GM12874 (cell line): Measurements from ENCODE around the gene CAMSAP3.

Experiments used
- TF ChIP-seq, protein P1 (sequence below): IDR thresholded peaks from 2 replicates; pipeline ENCODE4 v1.5.1; 2011; ENCODE audit warnings: low read depth, mild to moderate bottlenecking, control low read depth, low read length, moderate library complexity; ENCODE audit not compliant: insufficient read depth

The CAMSAP3 gene

DNA sequence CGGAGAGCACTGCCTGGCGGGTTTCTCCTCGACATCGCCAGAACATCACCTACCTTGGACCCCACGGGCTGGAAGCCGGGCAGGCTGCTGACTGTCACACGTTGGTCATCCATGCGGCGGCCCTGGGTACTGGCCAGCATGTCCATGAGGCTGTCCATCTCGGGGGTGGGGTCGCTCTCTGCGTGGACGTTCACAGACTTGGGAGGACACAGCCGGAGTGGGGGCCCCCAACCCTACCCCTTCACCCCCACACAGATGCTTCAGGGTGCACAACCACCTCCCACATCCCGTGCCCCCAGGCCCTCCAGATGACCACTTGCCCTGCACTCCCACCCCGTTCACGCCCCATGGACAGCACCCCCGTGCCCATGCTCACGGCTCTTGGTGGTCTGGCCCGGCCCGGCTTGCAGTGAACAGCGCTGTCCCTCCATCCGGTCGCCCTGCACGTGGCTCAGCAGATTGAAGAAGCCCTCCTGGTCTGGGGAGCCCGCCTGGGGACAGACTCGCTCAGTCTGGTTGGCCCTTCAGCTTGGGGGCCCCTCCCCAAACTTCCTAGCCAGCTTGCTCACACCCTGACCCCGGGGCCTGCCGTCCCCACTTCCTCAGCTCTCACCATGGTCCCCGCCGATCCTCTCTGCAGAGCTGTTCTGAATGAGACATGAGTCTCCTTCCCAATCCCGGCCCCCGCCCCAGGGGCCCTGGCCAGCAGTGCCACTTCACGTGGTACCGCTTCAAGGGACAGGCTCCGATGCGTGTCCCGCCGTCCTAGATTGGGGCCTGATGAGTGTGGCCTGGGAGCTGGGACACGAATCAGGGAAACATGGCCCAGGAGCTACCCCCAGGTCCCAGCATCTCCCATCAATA is 36.9 kb downstream of the CAMSAP3 start:
- TF ChIP-seq, protein P1, sequence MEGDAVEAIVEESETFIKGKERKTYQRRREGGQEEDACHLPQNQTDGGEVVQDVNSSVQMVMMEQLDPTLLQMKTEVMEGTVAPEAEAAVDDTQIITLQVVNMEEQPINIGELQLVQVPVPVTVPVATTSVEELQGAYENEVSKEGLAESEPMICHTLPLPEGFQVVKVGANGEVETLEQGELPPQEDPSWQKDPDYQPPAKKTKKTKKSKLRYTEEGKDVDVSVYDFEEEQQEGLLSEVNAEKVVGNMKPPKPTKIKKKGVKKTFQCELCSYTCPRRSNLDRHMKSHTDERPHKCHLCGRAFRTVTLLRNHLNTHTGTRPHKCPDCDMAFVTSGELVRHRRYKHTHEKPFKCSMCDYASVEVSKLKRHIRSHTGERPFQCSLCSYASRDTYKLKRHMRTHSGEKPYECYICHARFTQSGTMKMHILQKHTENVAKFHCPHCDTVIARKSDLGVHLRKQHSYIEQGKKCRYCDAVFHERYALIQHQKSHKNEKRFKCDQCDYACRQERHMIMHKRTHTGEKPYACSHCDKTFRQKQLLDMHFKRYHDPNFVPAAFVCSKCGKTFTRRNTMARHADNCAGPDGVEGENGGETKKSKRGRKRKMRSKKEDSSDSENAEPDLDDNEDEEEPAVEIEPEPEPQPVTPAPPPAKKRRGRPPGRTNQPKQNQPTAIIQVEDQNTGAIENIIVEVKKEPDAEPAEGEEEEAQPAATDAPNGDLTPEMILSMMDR: no peak

DNA sequence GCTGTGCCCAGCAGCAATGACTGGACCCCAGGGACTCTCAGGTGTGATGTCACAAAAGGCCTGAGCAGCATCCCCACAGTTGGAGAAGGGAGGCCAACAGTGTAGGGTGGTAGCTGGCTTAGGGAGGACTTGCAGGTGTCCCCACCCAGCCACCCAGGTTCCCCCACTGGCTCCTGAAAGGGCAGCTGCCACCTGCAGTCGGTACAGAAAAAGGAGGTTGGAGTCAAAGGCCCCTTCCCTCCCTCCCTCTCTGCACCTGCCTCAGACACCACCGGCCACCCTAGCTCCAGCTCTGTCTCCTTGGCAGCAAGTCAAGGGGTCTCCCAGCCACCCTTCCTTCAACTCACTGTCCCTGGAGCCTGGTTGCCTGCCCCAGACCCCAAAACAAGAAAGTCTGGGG is 38.0 kb downstream of the CAMSAP3 start, which contains the start of gene PCP2:
Gene PCP2 (minus strand): TSS at position 22 of the 400 bp plus-strand sequence. CDS start 262 bp downstream, outside the sequence.
- TF ChIP-seq, protein P1: no peak

DNA sequence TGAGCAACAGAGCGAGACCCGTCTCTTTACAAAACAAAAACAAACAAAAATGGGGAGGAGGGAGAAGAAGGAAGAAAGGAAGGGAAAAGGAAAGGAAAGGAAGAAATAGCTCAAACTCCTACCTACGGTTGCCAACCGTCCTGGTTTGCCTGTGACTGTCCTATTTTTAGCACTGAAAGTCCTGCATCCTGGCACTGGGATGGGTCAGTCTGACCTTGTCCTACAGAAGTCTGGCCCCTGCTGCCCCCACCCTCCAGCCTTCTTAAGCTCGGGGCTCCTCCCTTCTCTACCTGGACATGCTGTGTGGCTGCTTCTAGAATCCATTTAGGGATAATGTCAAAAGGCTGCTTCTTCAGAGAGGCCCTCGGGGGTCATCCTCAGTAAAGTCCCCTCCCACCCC is 40.0 kb downstream of the CAMSAP3 start:
- TF ChIP-seq, protein P1: no peak

DNA sequence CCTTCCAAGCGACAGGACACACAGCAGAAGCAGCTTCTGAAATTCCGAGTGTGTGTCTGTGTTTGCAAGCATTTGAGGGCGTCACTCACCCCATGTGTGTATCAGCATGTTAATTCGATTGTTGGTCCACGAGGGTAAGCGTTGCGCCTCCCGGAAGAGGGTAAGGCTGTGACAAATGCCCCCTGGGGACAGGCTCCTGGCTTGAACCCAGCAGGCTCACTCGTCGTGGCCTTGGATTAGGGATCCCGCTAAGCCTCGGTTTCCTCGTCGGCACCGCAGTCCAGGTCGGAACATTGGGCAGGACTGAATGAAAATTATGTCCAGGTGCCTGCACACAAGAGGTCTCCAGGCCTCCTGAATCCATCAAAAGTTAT is 40.6 kb downstream of the CAMSAP3 start:
- TF ChIP-seq, protein P1: no peak

DNA sequence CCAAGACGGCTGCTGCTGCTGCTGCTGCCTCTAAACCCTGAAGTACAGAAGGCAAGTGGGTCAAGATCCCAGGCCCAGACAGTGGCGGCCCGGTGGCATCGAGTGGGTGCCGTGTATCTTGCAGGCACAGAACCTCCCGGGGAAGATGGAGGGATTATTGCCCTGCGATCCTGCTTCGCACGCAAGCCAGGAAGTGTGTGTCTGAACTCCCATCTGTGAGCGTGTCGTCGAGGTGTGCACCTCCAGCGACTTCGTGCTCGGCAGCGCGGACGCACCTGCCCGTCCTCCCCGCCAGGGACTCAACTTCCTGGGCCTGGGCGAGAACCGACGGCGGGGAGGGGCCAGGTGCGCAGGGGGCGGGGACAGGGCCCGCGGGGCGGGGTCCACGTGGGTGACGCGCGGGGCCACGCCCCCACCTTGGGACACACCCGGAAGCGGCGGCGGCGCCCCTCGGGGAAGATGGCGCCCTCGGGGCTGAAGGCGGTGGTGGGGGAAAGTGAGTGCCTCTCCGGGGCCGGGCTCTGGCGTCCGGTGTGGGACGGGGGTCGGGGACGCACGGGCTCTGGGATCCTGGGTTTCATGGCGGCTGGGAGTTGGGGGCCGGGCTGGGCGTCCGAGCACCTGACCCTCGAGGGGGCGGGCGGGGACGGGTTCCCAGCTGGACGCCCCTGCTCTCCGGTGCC is 41.2 kb downstream of the CAMSAP3 start, which contains the start of gene STXBP2:
Gene STXBP2 (plus strand): TSS at position 420 of the 683 bp plus-strand sequence. CDS start 40 bp downstream, at position 460.
- TF ChIP-seq, protein P1: peak; percentile 5; the same call in 1 of the 2 replicates

DNA sequence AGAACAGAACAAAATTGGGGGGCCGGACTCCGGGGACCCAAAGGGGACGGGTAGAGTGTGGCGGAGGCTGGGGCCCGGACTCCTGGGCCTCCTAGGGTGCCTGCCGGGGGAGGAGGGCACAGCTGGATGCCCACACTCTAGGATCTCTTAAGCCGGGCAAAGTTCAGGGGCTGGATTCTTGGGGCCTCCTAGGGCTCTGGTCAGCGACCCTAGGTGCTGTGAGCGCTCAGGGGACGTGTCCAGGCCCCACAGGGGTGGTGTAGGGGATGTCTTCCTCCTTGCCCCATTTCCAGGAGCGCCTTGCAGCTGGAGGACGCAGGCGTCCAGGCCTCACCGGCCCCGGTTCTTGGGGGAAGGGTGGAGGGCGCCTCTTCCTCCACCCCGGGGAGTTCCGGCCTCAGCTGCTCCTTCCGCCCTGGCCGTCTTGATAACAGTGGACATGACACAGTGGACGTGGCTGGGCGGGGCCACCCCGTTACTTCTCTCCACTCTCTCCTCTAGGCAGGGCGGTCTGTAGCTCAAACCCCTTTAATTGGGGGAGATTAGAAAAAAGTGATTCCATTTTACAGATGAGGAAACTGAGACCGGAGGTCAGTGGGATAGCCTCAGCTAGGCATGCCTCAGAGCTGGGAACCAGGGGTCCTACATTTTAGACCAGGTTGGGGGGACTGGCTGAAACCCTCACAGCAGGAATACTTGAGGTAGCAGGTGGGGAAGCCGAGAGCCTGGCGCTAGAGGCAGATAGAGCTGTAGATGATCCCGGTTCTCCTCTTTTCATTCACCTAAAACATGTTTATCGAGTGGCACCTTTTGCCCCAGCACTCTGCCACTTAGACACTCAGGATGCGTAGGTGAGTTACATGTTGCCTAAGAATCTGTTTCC is 42.0 kb downstream of the CAMSAP3 start:
- TF ChIP-seq, protein P1: no peak
